Trophoblast cell (in vitro differentiated cells and primary cell): Measurements from ENCODE around the gene NKX2-1.

Experiments
- DNase-seq, 2 donors: peaks; one replicate each; pipeline ENCODE4 v3.0.0-alpha.2; 2016
- H2AFZ ChIP-seq: 2 replicates; pipeline ENCODE4 v1.6.1; 2013; ENCODE audit warnings: low read length, moderate library complexity, mild to moderate bottlenecking; ENCODE audit not compliant: insufficient read depth, poor library complexity
- H2AK5ac ChIP-seq: 2 replicates; pipeline ENCODE4 v1.6.1; 2013; ENCODE audit warnings: mild to moderate bottlenecking, low read length
- H2BK120ac ChIP-seq: 2 replicates; pipeline ENCODE4 v1.6.1; 2013; ENCODE audit warnings: low read length, mild to moderate bottlenecking, moderate library complexity; ENCODE audit not compliant: insufficient read depth, poor library complexity
- H2BK12ac ChIP-seq: 2 replicates; pipeline ENCODE4 v1.6.1; 2013; ENCODE audit warnings: mild to moderate bottlenecking, low read length, moderate library complexity
- H2BK5ac ChIP-seq: 2 replicates; pipeline ENCODE4 v1.6.1; 2013; ENCODE audit warnings: low read length, low read depth, moderate library complexity, mild to moderate bottlenecking; ENCODE audit not compliant: poor library complexity
- H3K14ac ChIP-seq: 2 replicates; pipeline ENCODE4 v1.6.1; 2013; ENCODE audit warnings: mild to moderate bottlenecking, low read length
- H3K18ac ChIP-seq: 2 replicates; pipeline ENCODE4 v1.6.1; 2013; ENCODE audit warnings: mild to moderate bottlenecking, low read length
- H3K23ac ChIP-seq: 2 replicates; pipeline ENCODE4 v1.6.1; 2013; ENCODE audit warnings: low read length
- H3K27ac ChIP-seq: 2 replicates; pipeline ENCODE4 v1.5.1; 2013; ENCODE audit warnings: low read depth, mild to moderate bottlenecking, inconsistent platforms, low read length, moderate library complexity
- H3K27me3 ChIP-seq: 2 replicates; pipeline ENCODE4 v1.6.1; 2013; ENCODE audit warnings: inconsistent platforms, mild to moderate bottlenecking, low read length, moderate library complexity; ENCODE audit not compliant: insufficient read depth
- H3K36me3 ChIP-seq, 2 experiments: 1 replicate in 1 of 2; 2 replicates in 1 of 2; pipeline ENCODE4 v1.6.1; 2013; ENCODE audit warnings: low read length in 2 of 2, mild to moderate bottlenecking in 2 of 2, moderate library complexity in 1 of 2; ENCODE audit not compliant: insufficient read depth in 2 of 2, control insufficient read depth in 1 of 2
- H3K4ac ChIP-seq: 2 replicates; pipeline ENCODE4 v1.6.1; 2013; ENCODE audit warnings: low read depth, mild to moderate bottlenecking, low read length, moderate library complexity
- H3K4me1 ChIP-seq, 2 experiments: 1 replicate in 1 of 2; 2 replicates in 1 of 2; pipeline ENCODE4 v1.6.1; 2013; ENCODE audit warnings: low read length in 2 of 2, mild to moderate bottlenecking in 2 of 2, moderate library complexity in 1 of 2; ENCODE audit not compliant: insufficient read depth in 2 of 2, control insufficient read depth in 1 of 2
- H3K4me2 ChIP-seq: 2 replicates; pipeline ENCODE4 v1.6.1; 2013; ENCODE audit warnings: inconsistent platforms, mild to moderate bottlenecking, low read length, moderate library complexity
- H3K4me3 ChIP-seq: 2 replicates; pipeline ENCODE4 v1.5.1; 2013; ENCODE audit warnings: mild to moderate bottlenecking, low read depth, low read length, inconsistent platforms
- H3K79me1 ChIP-seq: one replicate; pipeline ENCODE4 v1.6.1; 2013; ENCODE audit warnings: low read length
- H3K79me2 ChIP-seq: 2 replicates; pipeline ENCODE4 v1.6.1; 2013; ENCODE audit warnings: low read length, mild to moderate bottlenecking; ENCODE audit not compliant: control insufficient read depth, insufficient read depth, poor library complexity
- H3K9ac ChIP-seq: 2 replicates; pipeline ENCODE4 v1.6.1; 2013; ENCODE audit warnings: mild to moderate bottlenecking, low read length
- H3K9me3 ChIP-seq: 2 replicates; pipeline ENCODE4 v1.6.1; 2013; ENCODE audit warnings: low read depth, mild to moderate bottlenecking, control low read depth, inconsistent platforms, low read length; ENCODE audit not compliant: insufficient read depth
- H4K12ac ChIP-seq: 2 replicates; pipeline ENCODE4 v1.6.1; 2013; ENCODE audit warnings: low read depth, mild to moderate bottlenecking, low read length, moderate library complexity
- H4K8ac ChIP-seq: 2 replicates; pipeline ENCODE4 v1.6.1; 2013; ENCODE audit warnings: low read depth, mild to moderate bottlenecking, low read length, moderate library complexity
- H4K91ac ChIP-seq: one replicate; pipeline ENCODE4 v1.6.1; 2013; ENCODE audit warnings: low read depth, mild to moderate bottlenecking, low read length, moderate library complexity
- WGBS: extraction: QIAGEN DNeasy Blood & Tissue Kit; methylation state at CpG from one replicate; pipeline ENCODE4 v1.1.7; 2013; ENCODE audit warnings: missing lambda C conversion rate; ENCODE audit not compliant: insufficient read length, insufficient coverage; ENCODE audit errors: extremely low coverage; 5-methylcytosine and 5-hydroxymethylcytosine counted together

The NKX2-1 gene

GRCh38 chr14:36525746-36526099 is 5.7 kb upstream of the NKX2-1 start:
- no peak overlapping the region for H2AK5ac ChIP-seq
- DNase-seq = no peak
- no peak overlapping the region for H3K27ac ChIP-seq
- no peaks in the 10 kb centered on the region for H3K36me3 ChIP-seq
- H3K9me3 ChIP-seq = no peaks in the 10 kb centered on the region
- H3K79me2 ChIP-seq = no peaks in the 10 kb centered on the region
- WGBS = no CpG with 5 or more reads among the region's 10 CpGs
- H3K23ac ChIP-seq = no peak overlapping the region
- H4K91ac ChIP-seq = no peak overlapping the region
- no peak overlapping the region for H2AFZ ChIP-seq
- no peak overlapping the region for H3K14ac ChIP-seq
- peaks cover 62% of the 10 kb centered on the region for H3K27me3 ChIP-seq
- H3K18ac ChIP-seq = no peak overlapping the region
- peaks cover 2 to 6% of the 10 kb centered on the region in 2 experiments for H3K4me1 ChIP-seq
- no peak overlapping the region for H2BK12ac ChIP-seq
- H3K4me2 ChIP-seq = peak overlapping the region; percentile 36
- H4K8ac ChIP-seq = no peak overlapping the region
- no peak overlapping the region for H3K4me3 ChIP-seq
- no peak overlapping the region for H4K12ac ChIP-seq
- no peak overlapping the region for H3K4ac ChIP-seq
- no peak overlapping the region for H3K9ac ChIP-seq
- H3K79me1 ChIP-seq = no peaks in the 10 kb centered on the region
- H2BK5ac ChIP-seq = no peak overlapping the region
- no peak overlapping the region for H2BK120ac ChIP-seq

- peak in 1 of 2 donors; percentile 16 for DNase-seq
- no peak overlapping the region for H2BK120ac ChIP-seq
- H3K9ac ChIP-seq = no peak overlapping the region
- peaks cover 4 to 7% of the 10 kb centered on the region in 2 experiments for H3K4me1 ChIP-seq
- no peak overlapping the region for H3K27ac ChIP-seq
- H3K79me2 ChIP-seq = no peaks in the 10 kb centered on the region
- no peak overlapping the region for H4K8ac ChIP-seq
- no peak overlapping the region for H2AK5ac ChIP-seq
- no peaks in the 10 kb centered on the region for H3K9me3 ChIP-seq
- H3K36me3 ChIP-seq = no peaks in the 10 kb centered on the region
- no peak overlapping the region for H3K4ac ChIP-seq
- no peak overlapping the region for H2AFZ ChIP-seq
- no peaks in the 10 kb centered on the region for H3K79me1 ChIP-seq
- H3K14ac ChIP-seq = no peak overlapping the region
- H3K23ac ChIP-seq = no peak overlapping the region
- peak overlapping the region; percentile 36 for H3K4me2 ChIP-seq
- H3K18ac ChIP-seq = no peak overlapping the region
- no CpG with 5 or more reads among the region's 54 CpGs for WGBS
- no peak overlapping the region for H2BK12ac ChIP-seq
- H3K27me3 ChIP-seq = peaks cover 67% of the 10 kb centered on the region
- H4K91ac ChIP-seq = no peak overlapping the region
- H3K4me3 ChIP-seq = no peak overlapping the region
- H2BK5ac ChIP-seq = no peak overlapping the region
- no peak overlapping the region for H4K12ac ChIP-seq
Measured at GRCh38 chr14:36524874-36525745, 5.1 kb upstream of the NKX2-1 start.

- Histone ChIP-seq H3K79me1 (no peaks in the 10 kb centered on the region), H2AK5ac (no peak overlapping the region), H3K23ac (no peak overlapping the region), H4K12ac (no peak overlapping the region), H3K18ac (no peak overlapping the region), H3K4me3 (no peak overlapping the region), H2BK120ac (no peak overlapping the region), H3K9me3 (no peaks in the 10 kb centered on the region), H2BK5ac (no peak overlapping the region), H3K79me2 (no peaks in the 10 kb centered on the region), H3K27me3 (peaks cover 75% of the 10 kb centered on the region), H3K9ac (no peak overlapping the region), H4K91ac (no peak overlapping the region), H2AFZ (no peak overlapping the region), H3K14ac (no peak overlapping the region), H3K4me1 (peaks cover 4 to 11% of the 10 kb centered on the region in 2 experiments), H3K4ac (no peak overlapping the region), H3K36me3 (no peaks in the 10 kb centered on the region), H4K8ac (no peak overlapping the region), H3K4me2 (no peak overlapping the region), H2BK12ac (no peak overlapping the region), H3K27ac (no peak overlapping the region)
- no CpG with 5 or more reads among the region's 38 CpGs for WGBS
- no peak for DNase-seq
Measured at GRCh38 chr14:36524220-36524837, 4.3 kb upstream of the NKX2-1 start.

GRCh38 chr14:36522972-36523715 is 3.1 kb upstream of the NKX2-1 start:
- H2AFZ ChIP-seq = no peak overlapping the region
- H3K9ac ChIP-seq = no peak overlapping the region

More at GRCh38 chr14:36522972-36523715, 3.1 kb upstream of the NKX2-1 start:
- peaks cover 87% of the 10 kb centered on the region for H3K27me3 ChIP-seq
- no peak overlapping the region for H2BK12ac ChIP-seq
- no peak overlapping the region for H2BK120ac ChIP-seq
- no peak overlapping the region for H3K23ac ChIP-seq
- H4K8ac ChIP-seq = no peak overlapping the region
- no peak overlapping the region for H3K4me3 ChIP-seq
- no peak overlapping the region for H3K18ac ChIP-seq
- H2AK5ac ChIP-seq = no peak overlapping the region
- peaks cover under 1% of the 10 kb centered on the region for H3K9me3 ChIP-seq
- peaks cover 4 to 16% of the 10 kb centered on the region in 2 experiments for H3K4me1 ChIP-seq
- H2BK5ac ChIP-seq = no peak overlapping the region
- no peak overlapping the region for H3K27ac ChIP-seq
- no peak overlapping the region for H4K12ac ChIP-seq
- H3K4me2 ChIP-seq = no peak overlapping the region
- no peaks in the 10 kb centered on the region for H3K79me2 ChIP-seq
- no peaks in the 10 kb centered on the region for H3K79me1 ChIP-seq
- H3K14ac ChIP-seq = no peak overlapping the region
- no peaks in the 10 kb centered on the region for H3K36me3 ChIP-seq
- no peak for DNase-seq
- no CpG with 5 or more reads among the region's 35 CpGs for WGBS
- no peak overlapping the region for H3K4ac ChIP-seq
- H4K91ac ChIP-seq = no peak overlapping the region
